Measurements from ENCODE around the gene DDX21.

DNA sequence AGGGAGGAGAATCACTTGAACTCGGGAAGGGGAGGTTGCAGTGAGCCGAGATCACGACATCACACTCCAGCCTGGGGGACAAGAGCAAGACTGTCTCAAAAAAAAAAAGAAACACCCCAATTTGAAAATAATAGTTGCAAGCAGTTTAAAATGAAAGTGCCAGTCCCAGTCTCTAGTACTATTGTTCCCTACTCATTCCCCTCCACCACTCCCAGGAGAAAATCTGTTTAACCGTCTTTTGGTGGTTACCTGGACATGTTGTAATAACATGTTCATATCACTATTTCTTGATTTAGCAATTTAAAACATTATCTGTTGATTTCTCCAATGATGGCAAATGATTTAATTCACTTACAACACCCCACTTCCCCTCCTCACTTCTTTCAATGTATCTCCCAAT, 77.3 kb downstream of the DDX21 start:
- TF ChIP-seq, protein P1, sequence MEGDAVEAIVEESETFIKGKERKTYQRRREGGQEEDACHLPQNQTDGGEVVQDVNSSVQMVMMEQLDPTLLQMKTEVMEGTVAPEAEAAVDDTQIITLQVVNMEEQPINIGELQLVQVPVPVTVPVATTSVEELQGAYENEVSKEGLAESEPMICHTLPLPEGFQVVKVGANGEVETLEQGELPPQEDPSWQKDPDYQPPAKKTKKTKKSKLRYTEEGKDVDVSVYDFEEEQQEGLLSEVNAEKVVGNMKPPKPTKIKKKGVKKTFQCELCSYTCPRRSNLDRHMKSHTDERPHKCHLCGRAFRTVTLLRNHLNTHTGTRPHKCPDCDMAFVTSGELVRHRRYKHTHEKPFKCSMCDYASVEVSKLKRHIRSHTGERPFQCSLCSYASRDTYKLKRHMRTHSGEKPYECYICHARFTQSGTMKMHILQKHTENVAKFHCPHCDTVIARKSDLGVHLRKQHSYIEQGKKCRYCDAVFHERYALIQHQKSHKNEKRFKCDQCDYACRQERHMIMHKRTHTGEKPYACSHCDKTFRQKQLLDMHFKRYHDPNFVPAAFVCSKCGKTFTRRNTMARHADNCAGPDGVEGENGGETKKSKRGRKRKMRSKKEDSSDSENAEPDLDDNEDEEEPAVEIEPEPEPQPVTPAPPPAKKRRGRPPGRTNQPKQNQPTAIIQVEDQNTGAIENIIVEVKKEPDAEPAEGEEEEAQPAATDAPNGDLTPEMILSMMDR (IDR thresholded peaks at IDR 0.05): no peak
- no peak for TF ChIP-seq POLR2A (IDR thresholded peaks at IDR 0.05)

All from testis (tissue), 2 donors.